ENCODE data around the gene GPRC5D.

The GPRC5D gene

DNA sequence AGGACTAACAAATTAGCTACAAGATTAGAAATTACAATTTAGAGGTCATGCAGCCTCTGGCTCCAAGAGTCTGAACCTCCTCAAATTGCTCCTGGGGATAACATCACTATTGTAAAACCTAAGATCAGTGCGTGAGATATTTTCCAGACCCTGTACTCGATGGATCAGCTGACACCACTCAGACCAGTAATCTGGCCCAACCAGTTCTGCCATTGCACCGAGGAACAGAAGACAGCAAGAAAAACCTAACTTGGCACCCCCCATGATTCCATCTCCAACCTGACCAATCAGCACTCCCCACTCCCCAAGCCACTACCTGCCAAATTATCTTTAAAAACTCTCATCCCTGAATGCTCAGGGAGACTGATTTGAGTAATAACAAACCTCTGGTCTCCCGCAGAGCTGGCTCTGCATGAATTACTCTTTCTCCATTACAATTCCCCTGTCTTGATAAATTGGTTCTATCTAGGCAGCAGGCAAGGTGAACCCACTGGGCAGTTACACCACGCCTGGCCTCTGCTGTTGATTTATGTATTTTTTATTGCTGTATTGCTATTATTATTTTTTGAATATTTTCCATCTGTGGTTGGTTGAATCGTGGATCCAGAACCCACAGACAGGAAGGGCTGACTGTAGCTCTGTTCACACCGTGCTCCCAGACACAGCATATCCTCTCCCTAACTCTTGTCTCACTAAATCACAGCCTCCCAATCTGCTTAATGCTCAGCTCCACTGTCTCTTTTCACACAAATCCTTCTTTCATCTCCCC, 38.9 kb upstream of the GPRC5D start:
- H3K4me3 ChIP-seq (ENCODE audit: low read depth, low read length) = no peak overlapping the region
- TF ChIP-seq, protein P1, sequence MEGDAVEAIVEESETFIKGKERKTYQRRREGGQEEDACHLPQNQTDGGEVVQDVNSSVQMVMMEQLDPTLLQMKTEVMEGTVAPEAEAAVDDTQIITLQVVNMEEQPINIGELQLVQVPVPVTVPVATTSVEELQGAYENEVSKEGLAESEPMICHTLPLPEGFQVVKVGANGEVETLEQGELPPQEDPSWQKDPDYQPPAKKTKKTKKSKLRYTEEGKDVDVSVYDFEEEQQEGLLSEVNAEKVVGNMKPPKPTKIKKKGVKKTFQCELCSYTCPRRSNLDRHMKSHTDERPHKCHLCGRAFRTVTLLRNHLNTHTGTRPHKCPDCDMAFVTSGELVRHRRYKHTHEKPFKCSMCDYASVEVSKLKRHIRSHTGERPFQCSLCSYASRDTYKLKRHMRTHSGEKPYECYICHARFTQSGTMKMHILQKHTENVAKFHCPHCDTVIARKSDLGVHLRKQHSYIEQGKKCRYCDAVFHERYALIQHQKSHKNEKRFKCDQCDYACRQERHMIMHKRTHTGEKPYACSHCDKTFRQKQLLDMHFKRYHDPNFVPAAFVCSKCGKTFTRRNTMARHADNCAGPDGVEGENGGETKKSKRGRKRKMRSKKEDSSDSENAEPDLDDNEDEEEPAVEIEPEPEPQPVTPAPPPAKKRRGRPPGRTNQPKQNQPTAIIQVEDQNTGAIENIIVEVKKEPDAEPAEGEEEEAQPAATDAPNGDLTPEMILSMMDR (IDR thresholded peaks at IDR 0.05; ENCODE audit: low read depth, low read length, missing control alignments) = no peak
- DNase-seq (ENCODE audit: low read depth) = no peak

DNA sequence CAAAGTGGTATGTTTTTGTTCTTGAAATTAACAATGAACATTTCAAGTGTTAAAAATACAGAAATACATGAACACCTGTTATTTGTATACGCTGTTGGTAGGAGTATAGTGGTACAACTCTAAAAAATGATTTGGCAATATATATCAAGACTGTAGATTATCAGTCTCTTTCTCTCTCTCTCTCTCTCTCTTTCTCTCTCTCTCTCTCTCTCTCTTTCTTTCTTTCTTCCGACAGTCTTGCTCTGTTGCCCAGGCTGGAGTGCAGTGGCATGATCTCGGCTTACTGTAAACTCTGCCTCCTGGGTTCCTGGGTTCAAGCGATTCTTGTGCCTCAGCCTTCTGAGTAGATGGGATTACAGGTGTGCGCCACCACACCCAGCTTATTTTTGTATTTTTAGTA, 35.5 kb upstream of the GPRC5D start:
- no peak for DNase-seq (ENCODE audit: low read depth)
- H3K4me3 ChIP-seq (ENCODE audit: low read depth, low read length) = no peak overlapping the region
- TF ChIP-seq, protein P1 (IDR thresholded peaks at IDR 0.05; ENCODE audit: low read depth, low read length, missing control alignments) = no peak

DNA sequence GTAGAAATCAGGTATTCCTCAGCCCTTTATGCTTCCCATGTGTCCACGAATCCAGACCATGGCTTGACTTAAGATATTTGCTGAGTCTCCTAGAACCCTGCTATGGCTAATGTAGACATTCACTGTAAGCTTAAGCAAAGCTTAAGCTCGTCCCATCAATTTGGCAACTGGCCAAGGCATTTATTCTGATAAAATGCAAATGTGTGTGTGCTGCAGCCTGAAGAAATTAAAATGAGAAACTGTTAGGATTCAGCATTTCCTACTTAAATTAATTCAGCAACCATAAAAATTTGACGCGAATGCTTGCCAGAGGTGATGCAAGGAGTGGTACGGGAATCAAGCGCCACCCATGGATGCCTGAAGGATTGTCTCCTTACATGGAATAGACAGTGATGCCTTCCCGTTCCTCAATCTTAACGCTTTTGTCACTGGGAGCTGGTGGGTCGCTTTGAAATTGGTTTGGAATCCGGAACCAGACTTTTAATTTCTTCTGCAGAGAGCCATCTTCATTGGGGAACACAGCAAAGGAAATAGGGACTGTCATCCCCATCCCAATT, 34.9 kb upstream of the GPRC5D start:
- H3K4me3 ChIP-seq (ENCODE audit: low read depth, low read length) = no peak overlapping the region
- TF ChIP-seq, protein P1 (IDR thresholded peaks at IDR 0.05; ENCODE audit: low read depth, low read length, missing control alignments) = no peak
- no peak for DNase-seq (ENCODE audit: low read depth)

DNA sequence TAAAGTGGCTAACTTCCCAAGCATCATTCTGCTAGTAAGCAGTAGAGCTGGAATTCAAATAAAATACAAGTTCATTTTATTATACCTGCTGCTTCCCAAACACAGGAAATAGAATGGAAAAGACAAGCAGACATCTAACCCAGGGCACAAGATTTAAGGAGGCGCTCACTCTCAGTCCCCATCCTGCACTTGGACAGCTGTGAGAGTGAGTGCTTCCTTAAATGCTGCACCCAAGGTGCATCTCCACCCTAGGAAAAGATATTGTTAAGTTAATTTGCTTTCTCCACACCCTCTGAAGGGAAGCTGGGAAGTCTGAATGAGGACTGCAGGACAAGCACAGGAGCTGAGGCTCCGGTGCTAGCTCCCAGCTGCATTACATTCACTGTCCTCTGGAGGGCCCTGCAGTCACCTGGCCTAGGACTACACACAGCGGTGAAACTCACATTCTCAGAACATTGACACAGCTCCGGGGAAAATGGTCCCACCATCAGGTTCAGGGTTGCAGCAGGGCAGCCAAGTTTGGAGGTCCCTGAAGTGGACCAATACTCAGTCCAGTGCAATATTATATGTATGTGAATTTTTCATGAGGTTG, 33.9 kb upstream of the GPRC5D start:
- TF ChIP-seq, protein P1 (IDR thresholded peaks at IDR 0.05; ENCODE audit: low read depth, low read length, missing control alignments) = peak; percentile 62
- DNase-seq (ENCODE audit: low read depth) = no peak
- H3K4me3 ChIP-seq (ENCODE audit: low read depth, low read length) = no peak overlapping the region

DNA sequence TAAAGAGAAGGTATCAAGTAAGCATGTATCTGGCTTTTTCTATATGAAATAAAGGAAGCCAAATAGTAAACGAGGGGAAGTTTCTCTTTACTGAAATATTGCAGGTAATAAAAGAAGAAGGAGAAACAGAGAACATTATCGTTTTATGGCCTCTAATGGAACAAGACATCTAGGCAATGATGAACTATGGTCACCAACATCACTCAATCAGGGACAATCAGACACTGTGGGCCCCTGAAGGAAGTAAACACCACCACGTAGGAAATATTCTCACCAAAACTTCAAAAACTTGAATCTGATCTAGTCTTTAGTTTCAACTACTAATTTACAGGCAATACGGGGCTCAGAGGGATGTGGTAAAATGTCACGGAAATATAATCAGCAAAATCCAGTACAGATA, 32.2 kb upstream of the GPRC5D start:
- no peak overlapping the region for H3K4me3 ChIP-seq (ENCODE audit: low read depth, low read length)
- DNase-seq (ENCODE audit: low read depth) = no peak
- TF ChIP-seq, protein P1 (IDR thresholded peaks at IDR 0.05; ENCODE audit: low read depth, low read length, missing control alignments) = no peak

DNA sequence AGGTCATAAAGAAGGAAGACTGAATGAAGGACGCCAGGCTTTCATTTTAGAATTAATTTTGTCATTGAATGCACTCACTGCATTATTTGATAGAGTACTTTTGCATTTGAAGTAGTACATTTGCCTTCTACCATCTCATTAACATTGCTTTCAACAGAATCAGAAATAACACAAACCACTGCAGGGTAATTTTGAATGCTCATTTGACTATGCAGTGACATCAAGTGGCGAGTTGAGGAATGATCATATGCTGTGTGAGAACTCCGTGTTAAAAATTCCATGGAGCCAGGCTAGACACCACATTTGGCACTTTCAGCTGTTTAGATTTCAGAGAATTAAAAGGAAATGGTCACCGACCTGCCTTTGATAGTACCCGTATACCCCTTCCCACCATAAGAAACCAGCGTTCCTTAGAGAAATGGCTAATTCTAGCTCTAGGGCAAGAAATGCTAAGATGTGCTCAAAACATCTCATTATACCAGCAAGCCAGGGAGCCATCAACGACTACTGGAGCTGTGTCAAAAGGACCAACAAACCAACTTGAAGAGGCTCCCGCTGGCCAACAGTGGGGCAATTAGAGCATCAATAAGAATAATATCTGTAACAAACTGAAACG, 31.6 kb upstream of the GPRC5D start:
- H3K4me3 ChIP-seq (ENCODE audit: low read depth, low read length) = no peak overlapping the region
- TF ChIP-seq, protein P1 (IDR thresholded peaks at IDR 0.05; ENCODE audit: low read depth, low read length, missing control alignments) = peak; percentile 47
- DNase-seq (ENCODE audit: low read depth) = no peak

Measured in GM12864 (cell line).